GM19351 (cell line): ENCODE measurements around the gene FAM193A.
"Not testable (repeated sequence)": the region's sequence is repeated elsewhere in the genome, so short reads cannot be mapped to it uniquely, and the experiment has no call there.

Source experiments
- ATAC-seq: cut with Tn5 transposase; IDR thresholded peaks from one replicate; pipeline ENCODE4 v1.9.1; 2021; ENCODE audit warnings: mild to moderate bottlenecking, moderate library complexity; ENCODE audit not compliant: unreplicated experiment

FAM193A gene

GRCh38 chr4:2647403-2648158 lies 111.1 kb downstream of the FAM193A start:
- ATAC-seq = no peak

DNA sequence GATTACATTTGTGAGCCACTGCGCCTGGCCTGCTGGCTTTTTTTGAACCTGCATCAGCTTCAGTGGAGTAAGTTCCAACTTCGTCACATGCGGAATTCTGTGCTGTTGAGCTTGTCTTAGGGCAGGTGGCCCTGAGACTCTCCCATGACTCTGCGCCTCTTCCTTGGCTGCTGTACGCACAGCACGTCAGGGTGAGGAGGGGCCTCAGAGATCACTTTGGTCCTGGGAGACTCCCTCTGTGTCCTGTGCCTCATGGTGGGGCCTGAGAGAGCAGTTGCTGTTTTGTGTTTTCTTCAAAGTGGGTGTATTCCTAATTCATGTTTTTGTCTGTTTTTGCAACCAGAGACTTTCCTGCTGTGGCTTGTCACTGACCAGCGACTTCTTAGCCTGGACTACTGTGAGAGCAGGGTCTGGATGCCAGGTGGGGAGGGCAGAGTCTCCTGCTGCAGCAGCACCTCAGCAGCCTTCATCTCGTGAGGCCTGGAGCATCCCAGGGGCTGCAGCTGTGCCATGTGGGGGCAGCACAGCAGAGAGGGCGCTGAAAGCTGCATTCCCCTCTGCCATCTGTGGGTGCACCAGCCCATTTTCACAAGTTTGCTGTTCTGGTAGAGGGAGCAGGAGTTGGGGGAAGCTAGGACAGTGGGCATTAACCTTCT lies 111.8 kb downstream of the FAM193A start:
- ATAC-seq = no peak

- ATAC-seq = no peak
These were observed 113.2 kb downstream of the FAM193A start for GRCh38 chr4:2649604-2650114.

GRCh38 chr4:2650276-2650675 lies 113.8 kb downstream of the FAM193A start:
- no peak for ATAC-seq

GRCh38 chr4:2651546-2651945 lies 115.1 kb downstream of the FAM193A start:
- ATAC-seq = no peak

DNA sequence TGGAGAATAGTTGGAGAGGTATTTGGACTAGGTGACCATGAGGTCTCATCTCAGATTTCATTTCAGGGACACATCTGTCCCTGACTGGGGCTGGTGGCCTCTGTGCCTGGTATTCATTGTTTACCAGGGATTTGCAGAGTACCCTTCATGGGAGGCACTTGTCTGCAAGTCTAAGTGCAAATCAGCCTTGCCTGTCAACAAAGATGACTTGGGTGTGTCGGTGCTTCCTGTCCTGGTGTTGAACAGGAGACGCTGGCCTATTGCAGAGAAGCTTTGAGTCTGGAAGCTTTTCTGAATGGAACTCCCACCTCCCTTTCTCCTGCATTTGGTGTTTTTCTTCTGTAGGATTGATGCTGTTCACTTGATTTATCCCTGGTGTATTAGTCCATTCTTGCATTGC lies 115.6 kb downstream of the FAM193A start:
- no peak for ATAC-seq

- no peak for ATAC-seq
These were observed 116.1 kb downstream of the FAM193A start for GRCh38 chr4:2652415-2653160.

GRCh38 chr4:2660596-2661211 lies 124.3 kb downstream of the FAM193A start:
- ATAC-seq = no peak

DNA sequence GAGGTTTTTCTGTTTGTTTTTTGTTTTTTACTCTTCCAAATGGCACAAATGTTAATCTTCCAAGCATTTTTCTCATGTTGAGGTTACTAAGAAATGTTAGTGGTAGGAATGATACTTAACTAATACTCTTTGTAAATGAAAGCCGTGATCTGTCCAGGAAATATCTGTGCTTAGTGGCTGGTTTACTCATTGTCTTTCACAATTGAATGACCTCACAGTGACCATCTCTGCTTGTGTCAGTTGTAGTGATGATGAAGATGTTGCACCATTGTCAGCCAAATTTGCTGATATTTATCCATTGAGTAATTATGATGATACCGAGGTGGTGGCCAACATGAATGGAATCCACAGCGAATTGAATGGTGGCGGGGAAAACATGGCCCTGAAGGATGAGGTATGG lies 126.2 kb downstream of the FAM193A start:
- no peak for ATAC-seq

- no peak for ATAC-seq
These were observed 126.8 kb downstream of the FAM193A start for GRCh38 chr4:2663275-2663674.

DNA sequence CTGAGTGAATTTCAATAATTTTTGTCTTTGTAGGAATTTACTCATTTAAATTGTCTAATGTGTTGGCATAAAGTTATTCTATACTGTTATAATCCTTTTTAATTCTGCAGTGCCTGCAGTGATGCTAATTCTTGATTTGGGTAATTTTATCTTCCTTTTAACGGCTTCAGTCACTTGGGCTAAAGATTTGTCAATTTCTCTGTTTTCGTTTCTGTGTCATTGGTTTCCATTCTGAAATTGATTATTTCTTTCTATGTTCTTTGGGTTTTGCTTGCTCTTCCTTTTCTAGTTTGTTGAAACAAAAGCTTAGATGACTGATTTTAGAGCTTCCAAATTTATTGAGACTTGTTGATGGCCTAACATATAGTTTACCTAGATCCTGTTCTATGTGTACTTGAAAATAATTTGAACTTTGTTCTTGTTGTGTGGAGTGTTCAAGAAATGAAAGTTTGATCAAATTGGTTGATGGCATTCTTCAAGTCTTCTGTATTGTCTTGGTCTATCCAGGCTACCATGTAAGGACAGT lies 130.3 kb downstream of the FAM193A start:
- ATAC-seq = no peak

- no peak for ATAC-seq
These were observed 131.0 kb downstream of the FAM193A start for GRCh38 chr4:2667428-2667827.

DNA sequence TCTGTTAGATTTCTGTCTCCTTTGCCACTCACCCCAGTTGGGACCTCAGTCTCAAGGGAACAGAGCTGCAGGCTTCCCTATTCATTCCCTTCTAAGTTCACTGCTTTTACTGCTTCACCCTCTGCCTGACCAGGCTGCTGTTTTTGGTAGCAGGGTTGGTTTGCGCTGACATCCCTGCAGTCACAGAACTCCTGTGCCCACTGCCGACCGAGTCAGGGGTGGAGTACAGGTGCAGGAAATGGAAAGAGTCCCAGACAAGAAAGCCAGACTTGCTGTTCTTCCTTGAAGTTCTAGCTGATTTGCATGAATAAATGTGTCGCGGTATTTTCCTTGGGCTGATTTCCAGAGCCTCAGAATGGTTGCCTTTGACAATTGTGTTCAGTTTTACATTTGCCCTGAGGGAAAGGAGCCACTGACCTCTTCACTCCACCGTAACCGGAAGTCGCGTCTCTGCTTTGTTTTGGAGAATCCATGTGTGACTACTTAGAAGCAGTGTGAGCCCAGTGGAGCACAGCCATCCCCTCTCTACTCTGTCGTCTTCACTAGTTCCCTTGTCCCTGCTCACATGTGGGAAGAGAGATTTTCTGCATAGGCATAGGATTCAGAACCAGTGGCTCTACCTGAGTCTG lies 134.9 kb downstream of the FAM193A start:
- ATAC-seq = no peak

GRCh38 chr4:2672082-2672481 lies 135.6 kb downstream of the FAM193A start:
- ATAC-seq = no peak

- no peak for ATAC-seq
These were observed 136.3 kb downstream of the FAM193A start for GRCh38 chr4:2672700-2673099.

DNA sequence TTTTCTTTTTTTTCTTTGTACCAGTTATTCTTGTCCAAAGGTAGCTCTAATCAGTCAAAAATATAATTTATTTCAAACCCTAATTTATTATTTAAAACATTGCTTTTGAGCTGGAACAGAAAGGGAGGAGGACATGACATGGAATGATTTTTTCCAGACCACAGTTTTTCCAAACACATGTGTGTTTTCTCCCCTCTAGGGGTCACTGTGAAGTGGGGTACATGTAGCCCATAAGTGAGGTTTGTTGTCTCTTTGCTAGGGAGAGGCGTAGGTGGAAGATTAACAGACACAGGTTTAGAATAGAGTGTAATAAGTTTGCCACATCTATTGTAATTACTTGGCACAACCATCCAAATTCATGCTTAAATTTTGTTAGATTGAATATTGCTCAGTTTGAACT lies 136.7 kb downstream of the FAM193A start:
- no peak for ATAC-seq

DNA sequence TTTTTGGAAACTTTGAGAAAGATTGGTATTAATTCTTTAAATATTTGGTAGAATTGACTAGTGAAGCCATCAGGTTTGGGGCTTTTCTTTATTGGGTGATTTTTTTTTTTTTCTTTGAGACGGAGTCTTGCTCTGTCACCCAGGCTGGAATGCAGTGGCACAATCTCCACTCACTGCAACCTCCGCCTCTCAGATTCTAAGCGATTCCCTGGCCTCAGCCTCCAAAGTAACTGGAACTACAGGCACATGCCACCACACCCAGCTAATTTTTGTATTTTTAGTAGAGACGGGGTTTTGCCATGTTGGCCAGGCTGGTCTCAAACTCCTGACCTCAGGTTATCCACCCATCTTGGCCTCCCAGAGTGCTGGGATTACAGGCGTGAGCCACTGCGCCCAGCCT lies 143.3 kb downstream of the FAM193A start:
- ATAC-seq = not testable (repeated sequence)

- no peak for ATAC-seq
These were observed 148.0 kb downstream of the FAM193A start for GRCh38 chr4:2684486-2684885.

DNA sequence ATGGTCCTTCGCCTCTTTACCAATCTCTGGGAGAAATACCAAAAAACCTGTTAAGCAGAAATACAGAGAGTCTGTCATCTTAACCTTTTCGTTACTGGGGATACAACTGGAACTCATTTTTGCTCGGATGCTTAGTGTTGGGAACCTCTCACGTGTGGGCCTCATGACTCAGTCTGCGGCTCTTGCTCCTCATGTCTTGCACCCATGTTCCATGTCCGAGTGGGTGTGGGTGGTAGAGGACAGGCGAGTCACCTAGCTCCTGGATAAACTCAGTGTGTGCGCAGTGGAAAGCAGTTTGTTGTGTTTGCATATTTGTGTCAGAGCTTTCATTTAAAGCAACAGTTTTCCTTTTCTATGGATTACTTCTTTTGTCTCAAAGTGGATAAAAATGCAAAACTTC lies 149.1 kb downstream of the FAM193A start:
- no peak for ATAC-seq
